NCI-H226 (cell line): ENCODE data around the gene NWD2.
"Not testable (repeated sequence)": the region's sequence is repeated elsewhere in the genome, so short reads cannot be mapped to it uniquely, and the experiment has no call there.

Experiments used
- DNase-seq: peaks from one replicate; pipeline ENCODE4 v3.0.0-alpha.2; 2015

Gene NWD2

DNA sequence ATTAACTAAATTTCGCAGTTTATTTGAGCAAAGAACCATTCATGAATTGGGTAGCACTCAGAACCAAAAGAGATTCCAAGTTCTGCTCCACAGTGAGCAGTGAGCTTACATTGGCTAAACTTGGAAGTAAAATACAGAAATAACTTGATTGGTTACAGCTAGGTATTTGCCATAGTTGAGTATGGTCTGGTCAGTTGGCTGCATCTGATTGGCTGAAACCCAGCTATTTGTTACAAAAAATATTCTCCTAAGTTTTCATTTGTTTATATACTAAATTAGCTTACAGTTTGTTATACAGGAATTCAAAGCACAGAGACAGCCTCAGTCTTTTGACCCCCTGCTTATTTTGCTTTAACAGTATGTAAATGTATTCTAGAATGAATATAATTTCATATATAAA is 226.6 kb downstream of the NWD2 start:
- no peak for DNase-seq

- DNase-seq, result peak; percentile 32
Observed at GRCh38 chr4:37471971-37472370, 227.4 kb downstream of the NWD2 start.

DNA sequence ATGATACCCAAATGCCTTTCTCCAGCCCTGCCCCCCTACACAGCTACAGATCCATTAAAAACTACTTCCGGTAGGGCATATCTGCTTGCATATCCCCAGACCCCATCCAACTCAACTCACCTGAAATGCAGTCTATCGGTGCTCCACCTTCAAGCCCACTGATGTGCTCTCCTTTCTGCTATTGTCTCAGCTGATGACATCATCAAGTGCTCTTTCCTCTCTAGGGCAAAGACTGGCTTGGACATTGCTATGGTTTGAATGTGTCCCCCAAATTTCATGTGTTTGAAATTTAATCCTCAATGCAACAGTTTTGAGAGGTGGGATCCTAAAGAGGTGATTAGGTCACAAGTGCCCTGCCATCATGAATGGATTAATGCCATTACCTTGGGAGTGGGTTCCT is 229.3 kb downstream of the NWD2 start:
- no peak for DNase-seq

GRCh38 chr4:37475087-37475486 is 230.5 kb downstream of the NWD2 start:
- no peak for DNase-seq

DNA sequence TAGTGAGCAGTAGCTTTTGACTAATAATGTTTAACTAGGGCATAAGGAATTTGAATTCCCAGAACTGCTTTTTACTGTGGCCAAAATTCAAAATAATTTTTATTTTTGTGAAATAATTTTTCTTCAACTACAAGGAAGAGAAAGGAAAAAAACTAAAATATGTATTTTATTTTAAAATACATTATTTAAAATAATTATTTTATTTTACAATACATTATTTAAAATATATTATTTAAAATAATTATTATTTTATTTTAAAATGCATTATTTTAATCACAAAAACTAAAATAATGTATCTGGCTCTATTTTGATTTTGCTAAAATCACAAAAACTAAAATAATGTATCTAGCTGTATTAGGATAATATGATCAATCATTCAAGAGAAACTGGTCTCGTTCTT is 231.2 kb downstream of the NWD2 start:
- no peak for DNase-seq

DNA sequence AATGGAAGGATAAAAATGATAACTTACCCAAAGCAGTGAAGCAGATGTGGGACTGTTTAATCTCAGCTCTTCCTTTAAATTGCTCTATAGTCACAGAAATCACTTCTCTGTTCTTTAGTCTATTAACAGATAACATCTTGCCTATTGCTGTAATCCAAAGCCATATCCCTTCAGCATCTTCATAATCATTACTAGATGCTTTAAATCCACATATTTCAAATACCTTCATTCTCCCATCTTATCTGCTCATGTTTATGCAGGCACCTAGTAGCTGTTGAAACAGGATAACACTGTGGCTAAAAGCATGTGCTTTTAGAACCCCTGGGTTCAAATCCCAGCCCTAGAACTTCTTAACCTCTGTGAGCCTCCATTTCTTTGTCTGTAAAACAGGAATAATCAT is 231.7 kb downstream of the NWD2 start:
- no peak for DNase-seq

- DNase-seq, result no peak
Observed at GRCh38 chr4:37476691-37477090, 232.1 kb downstream of the NWD2 start.

DNA sequence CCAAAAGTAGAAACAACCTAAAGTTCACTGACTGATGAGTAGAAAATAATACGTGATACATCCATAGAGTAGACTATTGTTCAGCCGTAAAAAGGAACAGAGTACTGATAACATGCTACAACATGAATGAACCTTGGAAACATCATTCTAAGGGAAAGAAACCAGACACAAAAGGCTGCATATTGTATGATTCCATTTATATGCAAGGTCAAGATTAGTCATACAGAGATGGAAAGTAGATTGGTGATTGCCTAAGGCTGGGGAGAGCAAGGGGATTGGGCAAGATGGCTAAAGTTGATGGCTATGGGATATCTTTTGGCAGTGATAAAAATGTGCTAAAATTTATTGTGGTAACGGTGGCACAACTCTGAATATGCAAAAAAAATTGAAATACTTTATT is 232.6 kb downstream of the NWD2 start:
- no peak for DNase-seq

- no peak for DNase-seq
Observed at GRCh38 chr4:37478151-37478550, 233.6 kb downstream of the NWD2 start.

- DNase-seq, result no peak
Observed at GRCh38 chr4:37480509-37480908, 236.0 kb downstream of the NWD2 start.

DNA sequence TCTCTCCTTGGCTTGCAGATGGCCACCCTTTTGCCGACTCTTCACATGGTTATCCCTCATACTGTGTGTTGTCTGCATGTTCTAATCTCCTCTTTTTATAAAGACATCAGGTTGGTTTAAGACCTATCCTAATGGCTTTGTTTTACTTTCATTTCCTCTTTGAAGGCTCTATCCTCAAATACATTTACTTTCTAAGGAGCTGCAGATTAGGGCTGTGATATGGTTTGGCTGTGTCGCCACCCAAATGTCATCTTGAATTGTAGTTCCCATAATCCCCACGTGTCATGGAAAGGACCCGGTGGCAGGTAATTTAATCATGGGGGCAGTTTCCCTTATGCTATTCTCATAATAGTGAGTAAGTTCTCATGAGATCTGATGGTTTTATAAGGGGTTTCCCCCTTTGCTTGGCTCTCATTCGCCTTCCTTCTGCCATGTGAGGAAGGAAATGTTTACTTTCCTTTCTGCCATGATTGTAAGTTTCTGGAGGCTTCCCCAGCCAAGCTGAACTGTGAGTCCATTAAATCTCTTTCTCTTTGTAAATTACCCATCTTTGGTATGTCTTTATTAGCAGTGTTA is 237.1 kb downstream of the NWD2 start:
- no peak for DNase-seq

DNA sequence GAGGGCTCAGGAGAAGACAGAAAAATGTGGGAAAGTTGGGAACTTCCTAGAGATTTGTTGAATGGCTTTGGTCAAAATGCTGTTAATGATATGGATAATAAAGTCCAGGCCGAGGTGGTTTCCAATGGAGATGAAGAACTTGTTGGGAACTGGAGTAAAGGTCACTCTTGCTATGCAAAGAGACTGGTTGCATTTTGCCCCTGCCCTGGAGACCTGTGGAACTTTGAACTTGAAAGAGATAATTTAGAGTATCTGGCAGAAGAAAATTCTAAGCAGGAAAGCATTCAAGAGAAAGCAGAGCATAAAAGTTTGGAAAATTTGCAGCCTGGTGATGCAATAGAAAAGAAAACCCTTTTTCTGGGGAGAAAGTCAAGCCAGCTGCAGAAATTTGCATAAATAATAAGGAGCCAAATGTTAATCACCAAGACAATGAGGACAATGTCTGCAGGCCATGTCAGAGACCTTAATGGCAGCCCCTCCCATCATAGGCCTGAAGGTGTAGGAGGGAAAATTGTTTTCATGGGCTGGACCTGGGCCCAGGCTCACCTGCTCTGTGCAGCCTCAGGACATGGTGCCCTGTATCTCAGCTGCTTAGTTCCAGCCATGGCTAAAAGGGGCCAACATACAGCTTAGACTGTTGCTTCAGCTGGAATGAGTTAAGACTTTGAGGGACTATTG is 237.8 kb downstream of the NWD2 start:
- no peak for DNase-seq

DNA sequence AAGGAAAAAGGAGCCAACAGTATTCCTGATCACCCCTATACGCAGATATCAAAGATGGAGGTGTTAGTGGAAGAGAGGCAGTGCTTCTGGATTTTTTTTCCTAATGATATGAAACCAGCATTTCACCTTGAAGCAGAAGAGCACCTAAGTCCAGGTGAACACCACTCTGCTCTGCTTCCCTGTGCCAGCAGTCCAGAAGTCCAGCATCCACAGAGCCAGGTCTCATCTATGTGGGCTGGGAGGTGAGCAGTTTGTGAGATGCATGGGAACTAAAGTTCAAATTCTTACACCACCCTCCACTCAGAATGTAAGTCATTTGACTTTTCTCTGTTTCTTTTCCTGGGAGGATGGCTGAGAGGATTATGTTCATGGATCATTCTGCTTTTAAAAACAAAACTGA is 239.1 kb downstream of the NWD2 start:
- DNase-seq, result no peak

GRCh38 chr4:37486166-37486565 is 241.6 kb downstream of the NWD2 start:
- no peak for DNase-seq

DNA sequence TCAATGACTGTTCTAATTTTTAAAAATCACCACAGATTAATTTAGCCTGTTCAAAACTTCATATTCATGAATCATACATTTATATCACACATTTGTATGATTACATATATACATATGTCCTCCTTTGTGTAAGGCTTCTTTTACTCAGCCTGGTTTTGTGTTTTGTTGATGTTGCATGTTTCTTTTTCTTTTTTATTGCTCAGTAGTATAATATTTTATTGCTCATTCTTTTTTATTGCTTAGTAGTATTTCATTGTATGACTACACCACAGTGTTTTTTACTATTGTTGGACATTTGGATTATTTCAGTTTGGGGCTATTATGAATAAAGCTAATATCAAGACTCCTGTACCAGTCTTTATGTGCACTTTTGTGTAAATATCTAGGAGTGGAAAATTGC is 243.1 kb downstream of the NWD2 start:
- DNase-seq, result no peak

- DNase-seq, result no peak
Observed at GRCh38 chr4:37489697-37490096, 245.2 kb downstream of the NWD2 start.

- DNase-seq, result no peak
Observed at GRCh38 chr4:37490391-37491347, 246.1 kb downstream of the NWD2 start.

GRCh38 chr4:37495353-37495752 is 250.8 kb downstream of the NWD2 start:
- not testable (repeated sequence) for DNase-seq
